ENCODE results near the gene TSPAN33. TPM values are rescaled to one million over a fixed set of nuclear protein-coding genes. Genes with fewer than 3 reads are reported as not detected.

Gene TSPAN33
- total and polyA plus RNA-seq, 2 of the 13 experiments (the other 11 are each of a cell fraction or from before 2014, with no cell fraction given) = 15.3 to 16.5 TPM

GRCh38 chr7:129213828-129214227, 69.3 kb downstream of the TSPAN33 start (continued):
- TF ChIP-seq HMGXB4 (CRISPR knock-in tag; IDR thresholded peaks at IDR 0.05; ENCODE audit: borderline replicate concordance in 1 of 2, low read depth in 1 of 2) (peak; percentile 47 to 58; a peak in 2 of 4 replicates), ZNF160 (CRISPR knock-in tag; IDR thresholded peaks at IDR 0.05) (no peak), ZMAT3 (CRISPR knock-in tag; conservative IDR thresholded peaks at IDR 0.05) (no peak), CCDC6 (CRISPR knock-in tag; IDR thresholded peaks at IDR 0.05) (peak; percentile 69; the same call in 1 of the 2 replicates), ZNF616 (CRISPR knock-in tag; IDR thresholded peaks at IDR 0.05; ENCODE audit: low read depth) (no peak), ERF (CRISPR knock-in tag; IDR thresholded peaks at IDR 0.05) (peak; percentile 68; the same call in 1 of the 2 replicates), ZNF792 (CRISPR knock-in tag; IDR thresholded peaks at IDR 0.05) (peak; percentile 50; the same call in 1 of the 2 replicates), SMAD9 (CRISPR knock-in tag; IDR thresholded peaks at IDR 0.05) (no peak), ZNF747 (CRISPR knock-in tag; IDR thresholded peaks at IDR 0.05; ENCODE audit: borderline replicate concordance) (0 out of 2 replicates have a peak, but pooled peaks have one; percentile 21), U2AF1 (optimal IDR thresholded peaks at IDR 0.05; ENCODE audit: low read depth, low read length) (no peak), ZNF121 (CRISPR knock-in tag; IDR thresholded peaks at IDR 0.05) (peak; percentile 9; the same call in 1 of the 2 replicates), MAFK (conservative IDR thresholded peaks at IDR 0.05 in 1 of 2, IDR thresholded peaks at IDR 0.05 in 1 of 2; ENCODE audit: low read length in 2 of 2) (no peak)
- TF ChIP-seq, protein P1, sequence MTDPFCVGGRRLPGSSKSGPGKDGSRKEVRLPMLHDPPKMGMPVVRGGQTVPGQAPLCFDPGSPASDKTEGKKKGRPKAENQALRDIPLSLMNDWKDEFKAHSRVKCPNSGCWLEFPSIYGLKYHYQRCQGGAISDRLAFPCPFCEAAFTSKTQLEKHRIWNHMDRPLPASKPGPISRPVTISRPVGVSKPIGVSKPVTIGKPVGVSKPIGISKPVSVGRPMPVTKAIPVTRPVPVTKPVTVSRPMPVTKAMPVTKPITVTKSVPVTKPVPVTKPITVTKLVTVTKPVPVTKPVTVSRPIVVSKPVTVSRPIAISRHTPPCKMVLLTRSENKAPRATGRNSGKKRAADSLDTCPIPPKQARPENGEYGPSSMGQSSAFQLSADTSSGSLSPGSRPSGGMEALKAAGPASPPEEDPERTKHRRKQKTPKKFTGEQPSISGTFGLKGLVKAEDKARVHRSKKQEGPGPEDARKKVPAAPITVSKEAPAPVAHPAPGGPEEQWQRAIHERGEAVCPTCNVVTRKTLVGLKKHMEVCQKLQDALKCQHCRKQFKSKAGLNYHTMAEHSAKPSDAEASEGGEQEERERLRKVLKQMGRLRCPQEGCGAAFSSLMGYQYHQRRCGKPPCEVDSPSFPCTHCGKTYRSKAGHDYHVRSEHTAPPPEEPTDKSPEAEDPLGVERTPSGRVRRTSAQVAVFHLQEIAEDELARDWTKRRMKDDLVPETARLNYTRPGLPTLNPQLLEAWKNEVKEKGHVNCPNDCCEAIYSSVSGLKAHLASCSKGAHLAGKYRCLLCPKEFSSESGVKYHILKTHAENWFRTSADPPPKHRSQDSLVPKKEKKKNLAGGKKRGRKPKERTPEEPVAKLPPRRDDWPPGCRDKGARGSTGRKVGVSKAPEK (CRISPR knock-in tag; IDR thresholded peaks at IDR 0.05; ENCODE audit: borderline replicate concordance) = no peak
- TF ChIP-seq, protein P2, sequence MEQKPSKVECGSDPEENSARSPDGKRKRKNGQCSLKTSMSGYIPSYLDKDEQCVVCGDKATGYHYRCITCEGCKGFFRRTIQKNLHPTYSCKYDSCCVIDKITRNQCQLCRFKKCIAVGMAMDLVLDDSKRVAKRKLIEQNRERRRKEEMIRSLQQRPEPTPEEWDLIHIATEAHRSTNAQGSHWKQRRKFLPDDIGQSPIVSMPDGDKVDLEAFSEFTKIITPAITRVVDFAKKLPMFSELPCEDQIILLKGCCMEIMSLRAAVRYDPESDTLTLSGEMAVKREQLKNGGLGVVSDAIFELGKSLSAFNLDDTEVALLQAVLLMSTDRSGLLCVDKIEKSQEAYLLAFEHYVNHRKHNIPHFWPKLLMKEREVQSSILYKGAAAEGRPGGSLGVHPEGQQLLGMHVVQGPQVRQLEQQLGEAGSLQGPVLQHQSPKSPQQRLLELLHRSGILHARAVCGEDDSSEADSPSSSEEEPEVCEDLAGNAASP (CRISPR knock-in tag; IDR thresholded peaks at IDR 0.05; ENCODE audit: borderline replicate concordance) = 0 out of 2 replicates have a peak, but pooled peaks have one; percentile 44
- TF ChIP-seq, protein P3, sequence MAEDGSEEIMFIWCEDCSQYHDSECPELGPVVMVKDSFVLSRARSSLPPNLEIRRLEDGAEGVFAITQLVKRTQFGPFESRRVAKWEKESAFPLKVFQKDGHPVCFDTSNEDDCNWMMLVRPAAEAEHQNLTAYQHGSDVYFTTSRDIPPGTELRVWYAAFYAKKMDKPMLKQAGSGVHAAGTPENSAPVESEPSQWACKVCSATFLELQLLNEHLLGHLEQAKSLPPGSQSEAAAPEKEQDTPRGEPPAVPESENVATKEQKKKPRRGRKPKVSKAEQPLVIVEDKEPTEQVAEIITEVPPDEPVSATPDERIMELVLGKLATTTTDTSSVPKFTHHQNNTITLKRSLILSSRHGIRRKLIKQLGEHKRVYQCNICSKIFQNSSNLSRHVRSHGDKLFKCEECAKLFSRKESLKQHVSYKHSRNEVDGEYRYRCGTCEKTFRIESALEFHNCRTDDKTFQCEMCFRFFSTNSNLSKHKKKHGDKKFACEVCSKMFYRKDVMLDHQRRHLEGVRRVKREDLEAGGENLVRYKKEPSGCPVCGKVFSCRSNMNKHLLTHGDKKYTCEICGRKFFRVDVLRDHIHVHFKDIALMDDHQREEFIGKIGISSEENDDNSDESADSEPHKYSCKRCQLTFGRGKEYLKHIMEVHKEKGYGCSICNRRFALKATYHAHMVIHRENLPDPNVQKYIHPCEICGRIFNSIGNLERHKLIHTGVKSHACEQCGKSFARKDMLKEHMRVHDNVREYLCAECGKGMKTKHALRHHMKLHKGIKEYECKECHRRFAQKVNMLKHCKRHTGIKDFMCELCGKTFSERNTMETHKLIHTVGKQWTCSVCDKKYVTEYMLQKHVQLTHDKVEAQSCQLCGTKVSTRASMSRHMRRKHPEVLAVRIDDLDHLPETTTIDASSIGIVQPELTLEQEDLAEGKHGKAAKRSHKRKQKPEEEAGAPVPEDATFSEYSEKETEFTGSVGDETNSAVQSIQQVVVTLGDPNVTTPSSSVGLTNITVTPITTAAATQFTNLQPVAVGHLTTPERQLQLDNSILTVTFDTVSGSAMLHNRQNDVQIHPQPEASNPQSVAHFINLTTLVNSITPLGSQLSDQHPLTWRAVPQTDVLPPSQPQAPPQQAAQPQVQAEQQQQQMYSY (CRISPR knock-in tag; IDR thresholded peaks at IDR 0.05) = no peak

All from HepG2 (cell line).